Astrocyte (in vitro differentiated cells and primary cell): Measurements from ENCODE around the gene NDUFS7. TPM values are rescaled to one million over a fixed set of nuclear protein-coding genes. Genes with fewer than 3 reads are reported as not detected.

Experiments
- DNase-seq: peaks from one replicate; pipeline ENCODE4 v3.0.0-alpha.2; 2010; ENCODE audit warnings: low read depth
- FAIRE-seq: peaks from 2 replicates; lab custom pipeline; 2011; peaks lifted over from hg19 to GRCh38; lab: Jason Lieb, UNC
- H2AFZ ChIP-seq: 2 replicates; pipeline ENCODE4 v1.6.0; 2012; ENCODE audit warnings: low read depth, low read length, inconsistent platforms
- H3K27ac ChIP-seq: 2 replicates; pipeline ENCODE4 v1.5.1; 2011; ENCODE audit warnings: low read depth, low read length, inconsistent platforms
- H3K27me3 ChIP-seq: 2 replicates; pipeline ENCODE4 v1.6.0; 2011; ENCODE audit warnings: low read length, inconsistent platforms; ENCODE audit not compliant: insufficient read depth
- H3K36me3 ChIP-seq: 2 replicates; pipeline ENCODE4 v1.5.1; 2011; ENCODE audit warnings: low read length, inconsistent platforms; ENCODE audit not compliant: insufficient read depth
- H3K4me1 ChIP-seq: 2 replicates; pipeline ENCODE4 v1.5.1; 2011; ENCODE audit warnings: low read length, inconsistent platforms; ENCODE audit not compliant: insufficient read depth
- H3K4me2 ChIP-seq: 2 replicates; pipeline ENCODE4 v1.6.0; 2012; ENCODE audit warnings: low read length, inconsistent platforms
- H3K4me3 ChIP-seq: 2 replicates; pipeline ENCODE4 v1.5.1; 2011; ENCODE audit warnings: low read depth, mild to moderate bottlenecking, low read length, inconsistent platforms; ENCODE audit not compliant: insufficient read depth
- H3K79me2 ChIP-seq: 2 replicates; pipeline ENCODE4 v1.6.0; 2012; ENCODE audit warnings: mild to moderate bottlenecking, low read length, inconsistent platforms; ENCODE audit not compliant: insufficient read depth
- H3K9ac ChIP-seq: 2 replicates; pipeline ENCODE4 v1.6.0; 2012; ENCODE audit warnings: mild to moderate bottlenecking, low read length, inconsistent platforms
- H3K9me3 ChIP-seq: 2 replicates; pipeline ENCODE4 v1.5.1; 2012; ENCODE audit warnings: low read depth, mild to moderate bottlenecking, low read length, inconsistent platforms; ENCODE audit not compliant: insufficient read depth
- H4K20me1 ChIP-seq: 2 replicates; pipeline ENCODE4 v1.6.0; 2012; ENCODE audit warnings: low read length, inconsistent platforms; ENCODE audit not compliant: insufficient read depth
- H3K27ac Mint-ChIP-seq: one replicate; pipeline ENCODE4 v1.8.0; 2021; ENCODE audit warnings: mild to moderate bottlenecking, mixed read lengths; ENCODE audit not compliant: unreplicated experiment
- H3K27me3 Mint-ChIP-seq: one replicate; pipeline ENCODE4 v1.8.0; 2021; ENCODE audit warnings: low read depth, mixed read lengths; ENCODE audit not compliant: unreplicated experiment
- H3K36me3 Mint-ChIP-seq: one replicate; pipeline ENCODE4 v1.8.0; 2021; ENCODE audit warnings: low read depth, mixed read lengths; ENCODE audit not compliant: unreplicated experiment
- H3K4me1 Mint-ChIP-seq: one replicate; pipeline ENCODE4 v1.8.0; 2021; ENCODE audit warnings: low read depth, mixed read lengths; ENCODE audit not compliant: unreplicated experiment
- H3K4me3 Mint-ChIP-seq: one replicate; pipeline ENCODE4 v1.8.0; 2021; ENCODE audit warnings: mild to moderate bottlenecking, moderate library complexity, mixed read lengths; ENCODE audit not compliant: unreplicated experiment
- H3K9me3 Mint-ChIP-seq: one replicate; pipeline ENCODE4 v1.8.0; 2021; ENCODE audit warnings: mild to moderate bottlenecking, mixed read lengths; ENCODE audit not compliant: unreplicated experiment
- CTCF ChIP-seq: IDR thresholded peaks from 2 replicates; pipeline ENCODE4 v1.5.1; 2011; ENCODE audit warnings: low read depth, mild to moderate bottlenecking, inconsistent platforms, low read length, moderate library complexity; ENCODE audit not compliant: insufficient read depth
- EZH2 ChIP-seq: IDR thresholded peaks from 2 replicates; pipeline ENCODE4 v1.6.1; 2012; ENCODE audit warnings: mild to moderate bottlenecking, low read length, inconsistent platforms; ENCODE audit not compliant: insufficient read depth
- total RNA-seq: library from RNA; stranded (reverse); gene quantifications from 2 replicates; pipeline ENCODE4 v1.2.1, GENCODE V29; 2021

NDUFS7 gene
- total RNA-seq, 1 donor from 2014 or later: 64.0 TPM

GRCh38 chr19:1386945-1387683 is 3.4 kb downstream of the NDUFS7 start:
- Histone ChIP-seq H3K79me2 (peaks cover 40% of the 10 kb centered on the region), H3K4me2 (no peak overlapping the region), H3K27me3 (no peaks in the 10 kb centered on the region), H4K20me1 (peaks cover 24% of the 10 kb centered on the region), H3K36me3 (peaks cover 4% of the 10 kb centered on the region), H3K9me3 (no peaks in the 10 kb centered on the region), H3K27ac (no peak overlapping the region), H3K4me1 (peaks cover 6% of the 10 kb centered on the region), H2AFZ (no peak overlapping the region), H3K4me3 (no peak overlapping the region), H3K9ac (no peak overlapping the region)
- Mint-ChIP-seq H3K27me3 (no peaks in the 10 kb centered on the region), H3K9me3 (no peaks in the 10 kb centered on the region), H3K4me3 (no peak overlapping the region), H3K4me1 (no peaks in the 10 kb centered on the region), H3K27ac (no peak overlapping the region), H3K36me3 (peaks cover 5% of the 10 kb centered on the region)
- DNase-seq (no peak), FAIRE-seq (no peak)
- TF ChIP-seq EZH2 (no peak), CTCF (no peak)

GRCh38 chr19:1387684-1388636 is 4.3 kb downstream of the NDUFS7 start:
- Histone ChIP-seq H3K4me3 (no peak overlapping the region), H2AFZ (no peak overlapping the region), H3K4me1 (peaks cover 6% of the 10 kb centered on the region), H3K79me2 (peaks cover 40% of the 10 kb centered on the region), H3K9ac (no peak overlapping the region), H3K9me3 (no peaks in the 10 kb centered on the region), H3K4me2 (no peak overlapping the region), H3K27ac (no peak overlapping the region), H4K20me1 (peaks cover 20% of the 10 kb centered on the region), H3K27me3 (no peaks in the 10 kb centered on the region), H3K36me3 (peaks cover 4% of the 10 kb centered on the region)
- no peaks in the 10 kb centered on the region for H3K27me3 Mint-ChIP-seq
- FAIRE-seq (no peak), DNase-seq (no peak)
- H3K4me1 Mint-ChIP-seq: no peaks in the 10 kb centered on the region
- no peak for TF ChIP-seq CTCF
- no peak for TF ChIP-seq EZH2
- H3K9me3 Mint-ChIP-seq: no peaks in the 10 kb centered on the region
- H3K27ac Mint-ChIP-seq: no peak overlapping the region
- peaks cover 7% of the 10 kb centered on the region for H3K36me3 Mint-ChIP-seq
- H3K4me3 Mint-ChIP-seq: no peak overlapping the region
